TTC549 (cell line): Measurements from ENCODE around the gene ANKRD33B.

Source experiments
- FAIRE-seq: peaks from 2 replicates; lab custom pipeline; 2012; peaks lifted over from hg19 to GRCh38; lab: Jason Lieb, UNC

The ANKRD33B gene

DNA sequence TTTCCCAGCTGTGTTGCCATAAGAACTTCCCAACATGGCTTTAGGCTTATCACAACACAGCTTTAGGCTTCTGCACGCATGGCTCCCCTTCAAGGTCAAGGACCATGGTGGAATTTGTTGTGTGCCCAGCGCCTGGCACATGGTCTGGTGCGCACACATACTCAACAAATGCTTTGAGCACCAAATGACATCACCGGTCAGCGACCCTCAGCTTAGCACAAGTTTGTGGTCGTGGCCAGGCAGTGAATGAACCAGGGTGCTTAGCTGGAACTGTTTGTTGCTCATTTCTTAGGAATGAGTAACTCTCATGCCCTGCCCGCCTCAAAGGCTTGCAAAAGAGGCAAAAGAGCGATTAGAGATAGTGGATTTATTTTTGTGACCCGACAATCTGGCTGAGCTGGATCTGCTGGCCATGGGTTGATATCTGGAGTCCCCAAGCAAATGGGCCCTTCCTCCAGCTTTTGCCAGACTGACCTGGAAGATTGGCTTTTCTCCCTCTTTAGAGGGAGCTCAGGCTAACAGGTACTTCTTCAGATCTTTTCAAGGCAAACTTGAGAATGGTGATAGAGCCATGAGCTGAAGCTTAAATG lies 138.3 kb downstream of the ANKRD33B start:
- no peak for FAIRE-seq

DNA sequence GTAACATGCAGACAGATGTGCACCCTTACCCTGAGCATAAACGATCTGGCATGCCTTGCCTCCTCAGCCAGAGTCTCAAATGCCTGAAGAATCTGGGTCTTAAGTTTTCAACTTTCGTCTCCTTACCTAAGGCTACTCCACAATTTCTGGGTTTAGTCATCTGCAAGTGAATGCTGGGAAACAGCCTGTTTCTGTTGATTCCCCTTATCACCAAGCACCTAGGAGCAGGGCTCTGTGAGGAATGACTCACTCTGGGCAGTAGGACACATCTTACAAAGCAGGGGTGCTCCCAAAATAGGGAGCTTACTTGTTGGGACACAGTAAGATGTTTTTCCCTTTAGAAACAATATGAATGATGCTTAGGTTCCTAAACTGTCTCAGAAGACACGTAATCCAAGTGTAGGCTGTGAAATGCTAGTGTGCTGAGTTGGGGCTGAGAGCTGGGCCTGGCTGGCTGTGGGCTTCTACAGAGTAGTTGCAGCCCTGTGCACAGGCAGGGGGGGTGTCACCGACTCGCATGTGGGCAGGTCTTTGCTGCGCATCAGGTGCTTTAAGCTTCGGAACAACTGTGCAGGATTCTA lies 139.1 kb downstream of the ANKRD33B start:
- FAIRE-seq, result no peak

DNA sequence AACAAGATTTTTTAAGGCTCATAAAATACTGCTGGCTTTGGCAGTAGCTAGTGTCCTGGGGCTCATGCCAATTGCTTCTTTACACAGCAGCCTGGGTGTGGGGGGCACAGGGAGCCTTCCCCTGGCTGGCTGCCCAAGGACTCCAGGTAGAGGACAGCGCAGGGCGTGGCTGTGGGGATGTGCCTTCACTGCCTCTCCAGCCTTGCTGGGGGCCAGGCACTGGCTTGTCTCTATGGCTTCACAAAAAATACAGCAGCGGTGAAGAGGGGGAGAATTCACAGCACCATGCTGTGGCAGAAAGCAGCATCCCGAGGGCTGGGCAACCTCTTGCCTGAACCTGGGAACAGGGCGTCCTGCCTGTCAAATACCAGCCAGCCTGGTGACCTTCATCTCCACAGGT lies 139.8 kb downstream of the ANKRD33B start:
- no peak for FAIRE-seq

DNA sequence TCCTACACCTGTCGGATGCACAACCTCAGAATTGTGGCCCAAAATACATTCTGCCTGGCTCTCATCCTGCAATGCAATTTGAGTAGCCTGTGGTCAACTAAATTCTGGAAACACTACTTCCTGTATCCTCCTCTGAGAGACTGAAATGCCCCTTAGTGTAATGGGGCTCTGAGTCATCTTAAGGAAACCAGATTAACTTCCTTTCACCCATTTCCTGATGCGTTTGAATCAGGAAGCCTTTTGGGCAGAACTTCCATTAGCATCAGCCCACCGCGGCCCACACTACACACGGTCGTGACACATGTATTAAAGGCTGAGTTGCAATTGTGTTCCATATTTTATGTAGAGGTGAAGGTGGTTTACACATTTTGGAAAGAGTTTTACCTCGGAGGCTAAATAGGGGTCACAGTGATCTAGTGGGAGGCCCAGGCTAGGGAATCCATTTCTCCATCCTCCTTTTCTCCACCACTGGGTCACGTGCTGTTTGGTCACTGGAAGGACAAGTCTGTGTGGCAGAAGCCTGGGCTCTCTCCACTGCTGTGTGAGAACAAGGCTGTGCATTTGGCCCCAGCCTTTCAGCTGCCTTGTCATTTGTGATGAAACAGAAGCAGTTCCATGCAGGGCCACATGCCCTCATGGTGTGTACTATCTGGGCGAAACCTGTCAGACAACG lies 141.2 kb downstream of the ANKRD33B start:
- no peak for FAIRE-seq

DNA sequence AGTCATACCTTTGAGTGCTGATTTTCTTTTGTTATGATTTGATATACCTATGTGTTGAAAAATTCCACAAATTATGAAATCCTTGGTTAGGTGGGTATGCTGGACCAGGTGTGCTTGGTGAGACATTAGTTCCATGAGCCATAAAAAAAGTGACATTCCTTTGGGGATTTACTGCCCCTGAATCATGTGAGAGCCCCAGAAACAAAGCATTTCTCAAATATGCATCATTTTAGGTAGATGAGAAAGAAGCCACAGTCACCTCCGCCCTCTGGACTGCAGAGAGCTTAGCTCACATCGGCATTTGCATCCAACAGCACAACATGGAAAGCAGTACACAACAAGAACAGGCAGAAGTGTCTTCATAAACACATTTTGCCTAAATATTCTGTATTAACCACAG lies 141.9 kb downstream of the ANKRD33B start:
- FAIRE-seq, result no peak

DNA sequence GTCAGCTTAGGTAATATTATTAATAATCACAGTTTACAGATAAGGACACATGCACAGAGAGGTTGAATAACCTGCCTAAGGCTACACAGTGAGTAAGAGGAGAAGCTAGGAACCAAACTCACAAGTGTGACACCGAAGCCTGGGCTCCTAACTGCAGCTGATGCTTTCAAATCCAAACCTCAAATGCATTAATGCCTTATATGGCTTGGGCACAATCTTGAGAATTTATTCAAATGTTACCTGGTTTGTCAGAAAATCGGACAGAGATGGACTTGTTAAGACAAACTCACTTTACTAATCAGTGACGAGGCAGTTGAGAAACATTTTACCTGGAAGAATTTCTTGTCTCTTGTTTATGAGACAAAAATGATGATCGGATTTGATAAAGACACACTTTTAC lies 142.5 kb downstream of the ANKRD33B start:
- no peak for FAIRE-seq
